AG09319 (cell line): ENCODE results near the gene SOS1.
A peak's percentile ranks its signal among the peaks of the same experiment; 100 is the strongest.
"Not testable (repeated sequence)": the region's sequence is repeated elsewhere in the genome, so short reads cannot be mapped to it uniquely, and the experiment has no call there.

Source experiments
- DNase-seq: peaks from one replicate; pipeline ENCODE4 v3.0.0-alpha.2; 2010; ENCODE audit warnings: low read depth; ENCODE audit errors: extremely low read depth
- CTCF ChIP-seq: IDR thresholded peaks from 2 replicates; pipeline ENCODE4 v1.5.1; 2011; ENCODE audit warnings: low read depth, mild to moderate bottlenecking, inconsistent platforms, low read length, moderate library complexity

Gene SOS1

GRCh38 chr2:39120771-39121522, at the start of gene SOS1:
SOS1 (minus strand) TSS chr2:39121051; CDS start chr2:39120422, 629 bp downstream.
- TF ChIP-seq CTCF = no peak; the same call in 1 of the 2 replicates
- peak; percentile 81 for DNase-seq

GRCh38 chr2:39164089-39164488, 43.2 kb upstream of the SOS1 start:
- DNase-seq = no peak
- TF ChIP-seq CTCF = no peak

DNA sequence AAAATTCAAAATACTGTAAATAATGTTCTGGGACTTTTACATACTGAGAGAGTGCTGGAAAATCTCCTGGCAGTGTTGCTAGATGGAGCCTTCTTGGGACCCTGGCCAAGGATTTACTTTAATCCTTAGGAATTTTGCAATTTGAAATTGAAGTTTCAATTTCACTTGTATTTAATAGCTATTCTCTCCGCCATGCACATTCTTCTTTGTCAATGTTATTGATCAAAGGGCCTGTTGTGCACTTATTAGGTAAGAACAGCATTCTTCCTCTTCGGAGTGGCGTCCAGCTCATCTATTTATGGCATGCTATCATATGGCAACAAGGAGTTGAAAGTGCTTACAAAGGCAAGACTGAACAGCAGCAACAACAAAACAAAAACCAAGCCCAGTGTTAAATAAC, 40.1 kb upstream of the SOS1 start:
- no peak for DNase-seq
- TF ChIP-seq CTCF = no peak

DNA sequence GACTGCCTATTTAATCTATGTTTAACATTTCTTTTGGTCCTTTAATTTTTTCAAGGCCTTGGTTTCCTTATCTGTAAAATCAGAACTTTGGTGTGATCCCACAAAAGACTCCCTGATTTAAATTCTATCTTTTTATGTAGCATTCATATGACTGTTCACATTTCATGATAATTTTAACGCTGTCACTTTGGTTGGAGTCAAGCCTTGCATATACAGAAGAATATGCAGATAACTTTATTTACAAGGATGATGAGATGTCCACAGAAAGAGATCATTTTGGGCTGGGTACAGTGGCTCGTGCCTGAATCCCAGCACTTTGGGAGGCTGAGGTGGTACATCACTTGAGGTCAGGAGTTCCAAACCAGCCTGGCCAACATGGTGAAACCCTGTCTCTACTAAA, 38.4 kb upstream of the SOS1 start:
- TF ChIP-seq CTCF = no peak
- no peak for DNase-seq

DNA sequence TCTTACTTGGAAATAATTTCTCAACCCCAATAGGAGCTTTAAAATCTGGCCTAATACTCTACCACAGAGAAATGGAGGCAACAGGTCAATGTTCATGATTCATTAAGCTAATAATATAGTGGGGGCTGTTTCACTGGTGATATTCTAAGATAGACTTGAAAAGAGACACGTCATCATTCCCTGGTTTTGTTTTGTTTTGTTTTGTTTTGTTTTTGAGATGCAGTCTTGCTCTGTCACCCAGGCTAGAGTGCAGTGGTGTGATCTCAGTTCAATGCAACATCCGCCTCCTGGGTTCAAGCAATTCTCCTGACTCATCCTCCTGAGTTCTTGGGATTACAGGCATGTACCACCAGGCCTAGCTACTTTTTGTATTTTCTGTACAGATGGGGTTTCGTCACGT, 37.5 kb upstream of the SOS1 start:
- no peak for TF ChIP-seq CTCF
- DNase-seq = no peak

DNA sequence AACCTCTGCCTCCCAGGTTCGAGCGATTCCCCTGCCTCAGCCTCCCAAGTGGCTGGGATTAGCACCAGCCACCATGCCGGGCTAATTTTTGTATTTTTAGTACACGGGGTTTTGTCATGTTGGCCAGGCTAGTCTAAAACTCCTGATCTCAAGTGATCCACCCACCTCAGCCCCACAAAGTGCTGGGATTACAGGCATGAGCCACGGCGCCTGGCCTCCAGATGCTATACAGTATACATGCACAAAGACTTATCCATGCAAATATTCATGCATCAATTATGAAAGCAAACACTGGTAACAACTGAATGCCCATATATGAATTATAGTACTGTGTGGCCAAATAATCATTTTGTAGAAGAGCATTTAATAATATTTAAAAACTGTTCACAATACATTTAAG, 36.0 kb upstream of the SOS1 start:
- DNase-seq = no peak
- TF ChIP-seq CTCF = no peak

DNA sequence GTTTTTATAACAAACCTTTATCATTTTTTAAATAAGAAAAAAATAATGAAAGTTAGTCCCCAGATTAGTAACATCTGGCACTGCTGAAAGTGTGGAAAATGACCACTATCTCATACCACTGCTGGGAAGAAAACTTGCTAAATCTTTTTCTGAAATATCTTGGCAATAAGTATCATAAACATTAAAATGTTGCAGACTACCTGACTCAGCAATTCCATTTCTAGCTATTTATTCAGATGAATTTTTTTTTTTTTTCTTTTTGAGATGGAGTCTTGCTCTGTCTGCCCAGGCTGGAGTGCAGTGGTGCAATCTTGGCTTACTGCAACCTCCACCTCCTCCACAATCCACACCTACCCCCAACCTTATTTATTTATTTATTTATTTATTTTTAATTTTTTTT, 35.3 kb upstream of the SOS1 start:
- peak; percentile 64 for DNase-seq
- TF ChIP-seq CTCF = no peak

DNA sequence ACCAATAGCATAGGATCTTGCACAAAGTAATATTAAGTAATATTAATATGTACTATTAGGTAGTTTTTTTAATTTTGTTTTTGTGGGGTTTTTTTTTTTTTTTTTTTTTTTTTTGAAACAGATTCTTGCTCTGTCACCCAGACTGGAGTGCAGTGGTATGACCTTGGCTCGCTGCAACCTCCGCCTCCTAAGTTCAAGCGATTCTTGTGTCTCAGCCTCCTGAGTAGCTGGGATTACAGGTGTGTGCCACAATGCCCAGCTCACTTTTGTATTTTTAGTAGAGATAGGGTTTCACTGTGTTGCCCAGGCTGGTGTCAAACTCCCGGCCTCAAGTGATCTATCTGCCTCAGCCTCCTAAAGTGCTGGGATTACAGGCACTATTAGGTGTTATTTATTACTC, 34.7 kb upstream of the SOS1 start:
- not testable (repeated sequence) for DNase-seq
